RWPE1 (cell line): ENCODE data around the gene EDEM1.

Experiments used
- CTCF ChIA-PET: fragments of 350-600 bp; sonication (Branson Sonifier 250); formaldehyde crosslinking; extraction: SDS; loops from one replicate; lab custom pipeline; 2021; lab: Yijun Ruan, JAX
- POLR2A ChIA-PET: fragments of 400-600 bp; formaldehyde crosslinking; extraction: SDS; loops from one replicate; lab custom pipeline; 2020; ENCODE audit warnings: antibody characterized with exemption; ENCODE audit not compliant: low non-redundant PET; lab: Yijun Ruan, JAX
- DNase-seq: peaks from one replicate; pipeline ENCODE4 v3.0.0; 2012; ENCODE audit warnings: low spot score
- H3K27ac ChIP-seq: fragments of 450-650 bp; 2 replicates; pipeline ENCODE4 v1.5.1; 2017
- CTCF ChIP-seq: fragments of 450-650 bp; conservative IDR thresholded peaks from 2 replicates; pipeline ENCODE4 v1.5.1; 2017; ENCODE audit warnings: low read depth, mild to moderate bottlenecking

The EDEM1 gene

DNA sequence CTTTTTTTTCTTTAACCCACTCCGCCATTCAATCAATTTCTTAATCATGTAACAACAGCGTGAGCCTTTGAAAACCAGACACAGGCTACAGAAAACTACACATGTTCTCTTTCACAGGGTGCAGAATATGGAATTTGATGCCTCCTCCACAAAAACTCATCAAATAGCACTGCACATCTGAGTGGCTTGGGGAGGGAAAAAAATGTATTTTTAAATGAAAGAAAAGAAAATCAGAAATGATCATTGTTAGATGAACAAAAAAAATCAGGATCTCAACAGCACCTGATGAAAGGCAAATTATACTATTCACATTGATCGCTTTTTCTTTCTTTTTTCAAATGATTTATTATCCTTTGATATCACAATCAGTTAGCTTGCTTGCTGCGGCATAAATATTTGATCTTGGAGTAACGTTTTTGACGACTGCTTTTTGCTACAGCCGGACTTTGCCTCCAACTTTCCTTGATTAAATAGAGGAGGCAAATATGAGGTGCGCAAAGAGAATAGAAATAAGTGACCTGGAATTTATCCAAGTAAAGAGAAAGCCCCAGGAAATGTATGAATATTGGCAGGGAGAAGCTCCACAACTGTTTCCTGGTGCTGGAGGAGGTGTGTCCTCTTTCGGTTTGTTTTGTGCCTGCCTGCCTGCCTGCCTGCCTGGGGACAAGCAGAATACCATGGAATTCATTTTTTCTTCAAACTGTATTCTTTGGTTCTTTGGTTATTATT lies 63.1 kb downstream of the EDEM1 start:
- DNase-seq = no peak
- ChIA-PET POLR2A (no interaction called here), CTCF (no interaction called here)
- TF ChIP-seq CTCF = no peak
- no peak overlapping the region for H3K27ac ChIP-seq

GRCh38 chr3:5251196-5251583 lies 63.7 kb downstream of the EDEM1 start:
- H3K27ac ChIP-seq = no peak overlapping the region
- POLR2A ChIA-PET = no interaction called here
- CTCF ChIA-PET = no interaction called here
- no peak for TF ChIP-seq CTCF
- DNase-seq = no peak

DNA sequence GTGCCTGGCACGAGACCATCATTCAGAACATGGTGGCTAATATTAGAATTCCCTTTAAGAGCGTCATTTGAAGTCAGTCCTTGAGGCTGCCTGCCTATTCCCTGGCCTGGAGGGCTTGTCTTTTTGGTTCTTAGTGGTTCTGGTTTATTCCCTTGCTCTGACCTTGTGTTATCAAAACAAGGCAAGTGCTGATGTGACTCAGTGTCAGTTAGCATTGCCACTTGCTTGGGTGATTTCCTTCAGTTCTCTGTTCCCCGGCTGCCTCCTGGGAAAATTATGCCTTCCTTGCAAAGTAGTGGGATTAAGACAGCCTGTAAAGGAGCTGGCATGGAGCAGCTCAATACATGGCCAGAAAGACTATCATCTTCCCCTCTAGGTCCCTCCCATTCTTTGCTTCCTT lies 64.6 kb downstream of the EDEM1 start:
- no peak for TF ChIP-seq CTCF
- no peak for DNase-seq
- ChIA-PET CTCF (no interaction called here), POLR2A (no interaction called here)
- H3K27ac ChIP-seq = no peak overlapping the region

GRCh38 chr3:5254281-5255048 lies 67.0 kb downstream of the EDEM1 start:
- no peak for TF ChIP-seq CTCF
- no peak overlapping the region for H3K27ac ChIP-seq
- no peak for DNase-seq
- POLR2A ChIA-PET = no interaction called here
- CTCF ChIA-PET = no interaction called here

DNA sequence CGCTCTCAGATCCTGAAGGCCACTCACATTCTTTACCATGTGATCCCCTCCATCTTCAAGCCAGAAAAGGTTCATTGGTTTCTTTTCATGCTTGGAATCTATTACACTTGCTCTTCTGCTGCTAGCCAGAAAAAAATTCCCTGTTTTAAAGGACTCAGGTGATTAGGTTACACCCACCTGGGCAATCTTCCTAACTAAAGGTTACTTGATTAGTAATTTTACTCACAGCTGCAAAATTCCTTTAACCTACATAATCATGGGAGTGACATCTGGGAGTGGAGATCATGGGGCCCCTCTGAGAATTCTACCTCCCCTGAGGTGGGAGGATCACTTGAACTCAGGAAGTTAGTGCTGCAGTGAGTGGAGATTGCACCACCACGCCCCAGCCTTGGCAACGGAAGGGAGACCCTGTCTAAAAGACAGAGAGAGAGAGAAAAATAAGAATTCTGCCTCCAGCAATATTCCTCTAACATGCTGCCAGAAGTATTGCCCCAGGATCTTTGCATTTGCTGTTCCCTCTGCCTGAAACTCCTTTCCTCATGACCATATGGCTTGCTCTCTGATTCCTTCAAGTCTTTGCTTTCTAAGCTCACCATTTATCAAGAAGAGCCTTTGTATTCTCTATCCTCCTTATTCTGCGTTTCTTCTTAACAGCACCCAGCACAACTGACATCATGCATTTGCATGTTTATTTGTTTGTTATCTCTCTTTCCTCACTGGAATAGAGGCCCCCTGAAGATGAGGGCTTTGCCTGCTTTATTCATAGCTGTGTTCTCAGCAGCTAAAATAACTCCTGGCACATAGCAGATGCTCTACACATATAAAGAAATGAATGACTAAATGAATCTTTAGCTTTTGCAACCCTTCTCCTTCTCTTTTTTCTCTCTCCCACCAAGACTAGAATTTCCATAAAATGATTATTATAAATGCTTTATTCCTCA lies 68.2 kb downstream of the EDEM1 start:
- H3K27ac ChIP-seq = no peak overlapping the region
- CTCF ChIA-PET = interaction anchor here (0.5 to 0.7 kb wide), 2 partner anchors 17 to 64 kb away, joined by 3 to 7 read pairs; no protein-coding TSS in a partner anchor
- POLR2A ChIA-PET = no interaction called here
- DNase-seq = no peak
- no peak for TF ChIP-seq CTCF

DNA sequence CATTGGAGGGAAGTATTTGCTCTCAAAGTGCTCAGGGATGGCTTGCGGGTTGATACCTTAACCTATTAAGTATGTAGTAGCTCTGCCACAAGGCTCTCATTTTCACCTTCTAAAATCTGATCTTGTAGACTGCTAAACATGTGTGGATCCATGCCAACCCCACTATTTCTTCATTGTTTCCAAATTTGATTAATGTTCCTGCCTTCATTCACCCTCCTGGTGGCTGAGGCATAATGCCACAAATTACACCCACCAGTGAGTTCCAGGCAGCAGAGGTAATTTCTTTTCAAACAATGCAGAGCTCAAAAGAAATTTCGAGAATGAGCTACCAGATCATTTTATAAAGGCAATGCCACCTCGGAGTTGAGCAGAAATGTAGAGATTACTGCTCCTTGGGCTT lies 71.0 kb downstream of the EDEM1 start:
- DNase-seq = no peak
- TF ChIP-seq CTCF = no peak
- CTCF ChIA-PET = no interaction called here
- no peak overlapping the region for H3K27ac ChIP-seq
- POLR2A ChIA-PET = no interaction called here
